GM12878 (cell line): ENCODE results near the gene MAPKBP1. TPM values are rescaled to one million over a fixed set of nuclear protein-coding genes. Genes with fewer than 3 reads are reported as not detected.

Source experiments
- ATF3 ChIP-seq: IDR thresholded peaks from 2 replicates; pipeline ENCODE4 v1.6.1; 2011; ENCODE audit warnings: low read depth, mild to moderate bottlenecking, low read length, moderate library complexity, borderline replicate concordance; ENCODE audit errors: extremely low read depth
- BHLHE40 ChIP-seq, 2 experiments: fragments of 450-650 bp in 1 of 2; IDR thresholded peaks; 2 replicates each; pipeline ENCODE4 v1.6.1; 2011 to 2017; ENCODE audit warnings: low read depth in 2 of 2, borderline replicate concordance in 1 of 2, improper control_type of control experiment in 1 of 2, low read length in 1 of 2, mild to moderate bottlenecking in 1 of 2
- BRCA1 ChIP-seq: IDR thresholded peaks from 2 replicates; pipeline ENCODE4 v1.6.1; 2011; ENCODE audit warnings: low read depth, low read length, improper control_type of control experiment
- GATAD2B ChIP-seq: fragments of 450-650 bp; conservative IDR thresholded peaks from 2 replicates; pipeline ENCODE4 v1.6.1; 2017; ENCODE audit warnings: low read depth, mild to moderate bottlenecking, moderate library complexity
- KLF5 ChIP-seq: fragments of 450-650 bp; IDR thresholded peaks from 2 replicates; pipeline ENCODE4 v1.6.1; 2014; ENCODE audit warnings: mild to moderate bottlenecking; ENCODE audit not compliant: partially characterized antibody
- LARP7 ChIP-seq: fragments of 450-650 bp; IDR thresholded peaks from 2 replicates; pipeline ENCODE4 v1.6.1; 2017; ENCODE audit warnings: mild to moderate bottlenecking
- MEF2B ChIP-seq: fragments of 450-650 bp; IDR thresholded peaks from 2 replicates; pipeline ENCODE4 v1.6.1; 2018; ENCODE audit warnings: mild to moderate bottlenecking, moderate library complexity; ENCODE audit not compliant: partially characterized antibody, poor library complexity, severe bottlenecking
- MYC ChIP-seq: IDR thresholded peaks from 2 replicates; pipeline ENCODE4 v1.6.1; 2011; ENCODE audit warnings: mild to moderate bottlenecking, low read length, moderate library complexity, inconsistent platforms; ENCODE audit not compliant: insufficient read depth, insufficient replicate concordance, insufficient read length, severe bottlenecking
- NR2F1 ChIP-seq: fragments of 450-650 bp; conservative IDR thresholded peaks from 2 replicates; pipeline ENCODE4 v1.6.1; 2017; ENCODE audit warnings: mild to moderate bottlenecking
- POLR2A ChIP-seq: IDR thresholded peaks from 2 replicates; pipeline ENCODE4 v1.6.1; 2011; ENCODE audit warnings: low read depth, mild to moderate bottlenecking, low read length
- ZBTB11 ChIP-seq: fragments of 450-650 bp; formaldehyde crosslinking; IDR thresholded peaks from 2 replicates; pipeline ENCODE4 v1.5.0; 2022; ENCODE audit warnings: mild to moderate bottlenecking, missing genetic modification characterization
- ZNF217 ChIP-seq: fragments of 450-650 bp; IDR thresholded peaks from 2 replicates; pipeline ENCODE4 v1.6.1; 2017; ENCODE audit warnings: antibody characterized with exemption, mild to moderate bottlenecking
- ZNF622 ChIP-seq: fragments of 450-650 bp; IDR thresholded peaks from 2 replicates; pipeline ENCODE4 v1.6.1; 2017; ENCODE audit warnings: mild to moderate bottlenecking, inconsistent platforms
- polyA plus RNA-seq, 11 experiments: library from polyadenylated mRNA; depleted of rRNA in 4 of 11; unstranded in 6 of 11; stranded (reverse) in 5 of 11; fragments of >200 nt; fragmentation: Nextera tagmentation in 4 of 11; fragmentation: Illumina TruSeq in 1 of 11; extraction: Ambion mirVana in 4 of 11; extraction: Trizol in 1 of 11; gene quantifications; 1 replicate in 1 of 11; 2 replicates in 10 of 11; pipeline versions ENCODE4 v1.2.1 to v1.2.3, GENCODE V29; 2011 to 2016; ENCODE audit warnings: inconsistent platforms in 2 of 11, missing spikeins in 2 of 11, low read depth in 1 of 11
- total RNA-seq, 4 experiments: library from RNA; depleted of rRNA in 3 of 4; stranded (reverse); fragments of >200 nt in 3 of 4; fragmentation: Illumina TruSeq in 1 of 4; extraction: Trizol in 1 of 4; gene quantifications; 2 replicates each; pipeline versions ENCODE4 v1.2.1 to v1.2.3, GENCODE V29; 2013 to 2021
- TF ChIP-seq, protein P1 (sequence below): fragments of 450-650 bp; IDR thresholded peaks from 2 replicates; pipeline ENCODE4 v1.6.1; 2016; ENCODE audit warnings: mild to moderate bottlenecking, moderate library complexity, borderline replicate concordance

The MAPKBP1 gene
- total and polyA plus RNA-seq, 10 of the 15 experiments (the other 5 are each of a cell fraction or from before 2014, with no cell fraction given), result 0.44 to 19.0 (median 7.3) TPM

DNA sequence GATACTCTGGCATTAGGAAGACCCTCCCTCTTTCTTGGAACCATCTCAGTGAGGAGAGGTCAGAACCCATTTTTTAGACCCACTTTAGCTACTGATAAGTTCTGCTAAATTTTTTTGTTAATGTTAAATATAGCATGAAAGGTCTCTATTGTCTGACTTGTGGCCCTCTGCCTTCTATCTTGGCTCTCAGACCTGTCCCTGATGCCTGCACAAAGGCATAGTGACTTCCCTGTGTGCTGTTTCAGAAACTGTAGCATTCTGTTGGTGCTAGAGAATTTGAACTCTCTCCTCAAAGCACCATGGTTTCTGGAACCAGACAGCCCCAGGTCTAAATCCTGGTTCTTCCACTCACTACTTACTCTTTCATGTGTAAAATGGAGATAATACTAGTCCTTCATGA, 15.4 kb downstream of the MAPKBP1 start (continued):
- TF ChIP-seq BHLHE40 (IDR thresholded peaks at IDR 0.05; ENCODE audit: borderline replicate concordance in 1 of 2, low read depth in 2 of 2, low read length in 1 of 2) (no peak), LARP7 (no peak), MEF2B (no peak), ZNF622 (no peak), BRCA1 (no peak), ZNF217 (no peak), MYC (no peak), NR2F1 (no peak), ATF3 (no peak), GATAD2B (no peak), ZBTB11 (no peak), POLR2A (no peak), KLF5 (no peak)
- TF ChIP-seq, protein P1, sequence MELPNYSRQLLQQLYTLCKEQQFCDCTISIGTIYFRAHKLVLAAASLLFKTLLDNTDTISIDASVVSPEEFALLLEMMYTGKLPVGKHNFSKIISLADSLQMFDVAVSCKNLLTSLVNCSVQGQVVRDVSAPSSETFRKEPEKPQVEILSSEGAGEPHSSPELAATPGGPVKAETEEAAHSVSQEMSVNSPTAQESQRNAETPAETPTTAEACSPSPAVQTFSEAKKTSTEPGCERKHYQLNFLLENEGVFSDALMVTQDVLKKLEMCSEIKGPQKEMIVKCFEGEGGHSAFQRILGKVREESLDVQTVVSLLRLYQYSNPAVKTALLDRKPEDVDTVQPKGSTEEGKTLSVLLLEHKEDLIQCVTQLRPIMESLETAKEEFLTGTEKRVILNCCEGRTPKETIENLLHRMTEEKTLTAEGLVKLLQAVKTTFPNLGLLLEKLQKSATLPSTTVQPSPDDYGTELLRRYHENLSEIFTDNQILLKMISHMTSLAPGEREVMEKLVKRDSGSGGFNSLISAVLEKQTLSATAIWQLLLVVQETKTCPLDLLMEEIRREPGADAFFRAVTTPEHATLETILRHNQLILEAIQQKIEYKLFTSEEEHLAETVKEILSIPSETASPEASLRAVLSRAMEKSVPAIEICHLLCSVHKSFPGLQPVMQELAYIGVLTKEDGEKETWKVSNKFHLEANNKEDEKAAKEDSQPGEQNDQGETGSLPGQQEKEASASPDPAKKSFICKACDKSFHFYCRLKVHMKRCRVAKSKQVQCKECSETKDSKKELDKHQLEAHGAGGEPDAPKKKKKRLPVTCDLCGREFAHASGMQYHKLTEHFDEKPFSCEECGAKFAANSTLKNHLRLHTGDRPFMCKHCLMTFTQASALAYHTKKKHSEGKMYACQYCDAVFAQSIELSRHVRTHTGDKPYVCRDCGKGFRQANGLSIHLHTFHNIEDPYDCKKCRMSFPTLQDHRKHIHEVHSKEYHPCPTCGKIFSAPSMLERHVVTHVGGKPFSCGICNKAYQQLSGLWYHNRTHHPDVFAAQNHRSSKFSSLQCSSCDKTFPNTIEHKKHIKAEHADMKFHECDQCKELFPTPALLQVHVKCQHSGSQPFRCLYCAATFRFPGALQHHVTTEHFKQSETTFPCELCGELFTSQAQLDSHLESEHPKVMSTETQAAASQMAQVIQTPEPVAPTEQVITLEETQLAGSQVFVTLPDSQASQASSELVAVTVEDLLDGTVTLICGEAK, result no peak
- TF ChIP-seq, all 136 proteins: peak for 0
